Retinal pigment epithelial cell (primary cell): ENCODE measurements around the gene STAMBP.

Experiments
- DNase-seq: peaks from one replicate; pipeline ENCODE4 v3.0.0-alpha.2; 2010; ENCODE audit warnings: low read depth
- H3K4me3 ChIP-seq: 2 replicates; pipeline ENCODE4 v1.5.1; 2011; ENCODE audit warnings: mild to moderate bottlenecking, low read length, control low read depth, moderate library complexity
- TF ChIP-seq, protein P1 (sequence below): conservative IDR thresholded peaks from 2 replicates; pipeline ENCODE4 v1.5.1; 2011; ENCODE audit warnings: low read depth, low read length, control low read depth, inconsistent platforms

The STAMBP gene

DNA sequence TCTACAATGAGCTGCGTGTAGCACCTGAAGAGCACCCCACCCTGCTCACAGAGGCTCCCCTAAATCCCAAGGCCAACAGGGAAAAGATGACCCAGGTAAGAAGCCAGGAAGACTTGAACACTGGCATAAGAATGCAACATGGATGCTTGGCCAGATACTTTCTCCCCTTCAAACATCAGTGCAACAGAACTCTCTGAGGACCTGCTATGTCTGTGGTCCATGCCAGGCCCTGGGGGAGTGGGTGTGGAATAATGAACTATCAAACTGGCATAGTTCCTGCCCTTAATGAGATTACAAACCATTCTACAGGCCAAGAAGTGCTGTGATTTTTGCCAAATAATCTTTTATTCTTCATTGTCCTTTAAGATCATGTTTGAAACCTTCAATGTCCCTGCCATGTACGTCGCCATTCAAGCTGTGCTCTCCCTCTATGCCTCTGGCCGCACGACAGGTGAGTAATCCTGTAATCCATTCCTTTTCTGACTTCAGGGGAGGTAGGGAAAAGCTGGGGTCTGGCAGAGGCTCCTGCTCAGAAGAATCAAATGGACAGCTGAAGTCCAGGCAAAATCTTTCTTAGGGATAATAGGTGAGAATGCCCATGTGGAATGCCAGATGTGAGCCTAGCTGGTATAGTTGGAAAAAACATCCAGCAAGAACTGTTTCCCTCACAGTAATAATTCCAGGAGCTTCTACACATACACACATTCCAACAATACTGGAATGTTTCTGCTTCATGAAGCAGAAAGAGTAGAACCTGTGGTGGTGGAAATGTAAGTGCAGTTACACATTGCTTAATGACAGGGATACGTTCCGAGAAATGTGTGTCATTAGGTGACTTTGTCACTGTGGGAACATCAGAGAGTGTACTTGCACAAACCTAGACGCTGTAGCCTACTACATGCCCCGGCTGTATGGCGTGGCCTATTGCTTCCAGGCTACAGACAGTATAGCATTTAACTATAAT lies 80.2 kb downstream of the STAMBP start:
- DNase-seq, result peak; percentile 20
- TF ChIP-seq, protein P1, sequence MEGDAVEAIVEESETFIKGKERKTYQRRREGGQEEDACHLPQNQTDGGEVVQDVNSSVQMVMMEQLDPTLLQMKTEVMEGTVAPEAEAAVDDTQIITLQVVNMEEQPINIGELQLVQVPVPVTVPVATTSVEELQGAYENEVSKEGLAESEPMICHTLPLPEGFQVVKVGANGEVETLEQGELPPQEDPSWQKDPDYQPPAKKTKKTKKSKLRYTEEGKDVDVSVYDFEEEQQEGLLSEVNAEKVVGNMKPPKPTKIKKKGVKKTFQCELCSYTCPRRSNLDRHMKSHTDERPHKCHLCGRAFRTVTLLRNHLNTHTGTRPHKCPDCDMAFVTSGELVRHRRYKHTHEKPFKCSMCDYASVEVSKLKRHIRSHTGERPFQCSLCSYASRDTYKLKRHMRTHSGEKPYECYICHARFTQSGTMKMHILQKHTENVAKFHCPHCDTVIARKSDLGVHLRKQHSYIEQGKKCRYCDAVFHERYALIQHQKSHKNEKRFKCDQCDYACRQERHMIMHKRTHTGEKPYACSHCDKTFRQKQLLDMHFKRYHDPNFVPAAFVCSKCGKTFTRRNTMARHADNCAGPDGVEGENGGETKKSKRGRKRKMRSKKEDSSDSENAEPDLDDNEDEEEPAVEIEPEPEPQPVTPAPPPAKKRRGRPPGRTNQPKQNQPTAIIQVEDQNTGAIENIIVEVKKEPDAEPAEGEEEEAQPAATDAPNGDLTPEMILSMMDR, result no peak
- no peak overlapping the region for H3K4me3 ChIP-seq

DNA sequence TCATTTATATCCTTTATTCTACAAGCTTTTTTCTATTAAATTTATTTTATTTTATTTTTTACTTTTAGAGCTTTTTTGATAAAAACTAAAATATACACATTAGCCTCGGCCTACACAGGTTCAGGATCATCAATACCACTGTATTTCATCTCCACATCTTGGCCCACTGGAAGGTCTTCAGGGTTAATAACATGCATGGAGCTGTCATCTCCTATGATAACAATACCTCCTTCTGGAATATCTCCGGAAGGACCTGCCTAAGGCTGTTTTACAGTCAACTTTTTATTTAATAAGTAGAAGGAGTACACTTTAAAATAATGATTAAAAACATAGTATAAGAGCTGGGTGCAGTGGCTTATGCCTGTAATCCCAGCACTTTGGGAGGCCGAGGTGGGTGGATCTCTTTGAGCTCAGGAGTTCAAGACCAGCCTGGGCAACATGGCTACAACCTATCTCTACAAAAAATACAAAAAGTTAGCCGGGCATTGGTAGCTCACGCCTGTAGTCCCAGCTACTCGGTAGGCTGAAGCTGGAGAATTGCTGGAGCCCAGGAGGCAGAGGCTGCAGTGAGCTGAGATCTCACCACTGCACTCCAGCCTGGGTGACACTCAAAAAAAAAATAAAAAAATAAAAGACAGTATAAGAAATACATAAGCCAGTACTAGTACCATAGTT lies 82.2 kb downstream of the STAMBP start:
- no peak overlapping the region for H3K4me3 ChIP-seq
- no peak for DNase-seq
- TF ChIP-seq, protein P1, result no peak

DNA sequence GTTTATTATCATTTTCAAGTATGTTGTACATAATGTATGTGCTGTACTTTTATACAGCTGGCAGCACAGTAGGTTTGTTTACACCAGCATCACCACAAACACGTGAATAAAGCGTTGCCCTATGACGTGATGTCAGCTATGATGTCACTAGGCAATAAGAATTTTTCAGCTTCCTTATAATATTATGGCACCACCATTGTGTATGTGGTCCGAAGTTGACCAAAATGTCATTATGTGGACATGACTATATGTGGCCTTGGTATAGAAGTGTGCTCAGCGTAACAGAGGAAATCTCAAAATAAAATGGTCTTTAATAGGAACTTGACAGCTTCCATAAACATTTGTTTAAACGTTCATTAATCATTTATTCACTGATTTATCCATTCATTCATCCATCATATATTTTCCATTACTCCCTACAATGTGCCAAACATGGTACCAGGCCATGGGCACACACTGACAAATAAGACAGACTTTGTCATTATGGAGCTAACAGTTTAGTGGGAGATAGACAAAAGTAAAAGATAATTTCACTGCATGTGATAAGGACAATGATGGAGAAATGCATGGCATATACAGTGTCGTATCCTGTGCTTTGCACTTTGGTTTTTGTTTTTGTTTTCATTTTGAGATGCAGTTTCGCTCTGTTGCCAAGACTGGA lies 82.9 kb downstream of the STAMBP start:
- TF ChIP-seq, protein P1, result no peak

DNA sequence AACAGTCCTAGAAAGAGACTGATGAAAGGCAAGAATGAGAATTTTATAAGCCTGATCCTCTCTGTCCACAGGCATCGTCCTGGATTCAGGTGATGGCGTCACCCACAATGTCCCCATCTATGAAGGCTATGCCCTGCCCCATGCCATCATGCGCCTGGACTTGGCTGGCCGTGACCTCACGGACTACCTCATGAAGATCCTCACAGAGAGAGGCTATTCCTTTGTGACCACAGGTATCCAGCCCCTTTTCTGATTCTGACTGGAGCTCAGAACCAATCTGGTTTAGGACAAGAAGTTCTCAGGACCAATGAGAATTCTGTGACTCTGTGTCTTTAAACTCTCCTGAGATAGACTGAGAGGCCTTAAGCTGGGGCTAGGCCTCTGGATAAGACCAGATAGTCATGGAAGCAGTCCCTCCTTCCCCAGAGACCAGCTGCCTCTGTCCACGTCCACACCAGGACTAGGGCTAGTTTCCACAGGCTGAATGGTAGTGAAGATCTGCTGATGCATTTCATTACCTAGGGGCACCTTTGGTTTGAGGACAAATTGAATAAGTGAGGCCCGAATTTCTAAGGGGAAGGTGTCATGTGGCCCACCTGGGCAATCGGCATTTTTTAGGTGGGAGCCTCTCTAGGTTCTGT lies 84.8 kb downstream of the STAMBP start:
- H3K4me3 ChIP-seq, result no peak overlapping the region
- TF ChIP-seq, protein P1, result no peak
- no peak for DNase-seq

More for the DNA sequence above, 82.9 kb downstream of the STAMBP start:
- H3K4me3 ChIP-seq, result no peak overlapping the region
- no peak for DNase-seq

DNA sequence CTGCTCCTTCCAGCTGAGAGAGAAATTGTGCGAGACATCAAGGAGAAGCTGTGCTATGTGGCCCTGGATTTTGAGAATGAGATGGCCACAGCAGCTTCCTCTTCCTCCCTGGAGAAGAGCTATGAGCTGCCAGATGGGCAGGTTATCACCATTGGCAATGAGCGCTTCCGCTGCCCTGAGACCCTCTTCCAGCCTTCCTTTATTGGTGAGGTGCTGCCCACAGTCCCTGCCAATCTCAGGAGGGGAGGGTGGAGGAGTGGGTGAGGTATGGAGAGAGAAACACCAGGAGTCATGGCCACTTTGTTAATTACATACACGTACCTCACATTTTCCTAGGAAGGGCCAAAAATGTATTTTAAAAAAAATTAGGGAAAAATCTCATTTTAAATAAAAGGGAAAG lies 85.9 kb downstream of the STAMBP start:
- DNase-seq, result no peak
- TF ChIP-seq, protein P1, result no peak
- H3K4me3 ChIP-seq, result no peak overlapping the region

DNA sequence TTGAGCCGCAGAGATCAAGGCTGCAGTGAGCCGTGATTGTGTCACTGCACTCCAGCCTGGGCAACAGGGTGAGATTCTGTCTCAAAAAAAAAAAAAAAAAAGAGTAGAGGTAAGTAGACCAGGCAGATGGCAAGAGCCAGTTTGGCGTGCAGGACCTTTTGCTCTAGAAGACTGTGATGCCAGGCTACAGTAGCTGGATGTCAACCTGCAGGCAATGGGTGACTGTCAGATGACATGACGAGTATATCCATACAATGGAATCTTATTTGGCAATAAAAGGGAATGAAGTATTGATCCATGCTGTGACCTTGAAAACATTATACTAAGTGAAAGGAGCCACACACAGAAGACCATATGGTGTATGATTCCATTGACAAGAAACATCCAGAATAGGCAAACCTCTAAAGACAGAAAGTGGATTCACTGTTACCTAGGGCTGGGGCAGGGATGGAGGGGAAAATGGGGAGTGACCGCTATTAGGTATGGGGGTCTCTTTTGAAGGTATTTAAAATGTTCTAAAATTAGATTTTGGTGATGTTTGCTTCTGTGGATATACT lies 86.8 kb downstream of the STAMBP start:
- no peak for DNase-seq
- TF ChIP-seq, protein P1, result no peak
- H3K4me3 ChIP-seq, result no peak overlapping the region
